ENCODE data around the gene SALL2. TPM values are rescaled to one million over a fixed set of nuclear protein-coding genes. Genes with fewer than 3 reads are reported as not detected.
A peak's percentile ranks its signal among the peaks of the same experiment; 100 is the strongest.

SALL2 gene
- total and polyA plus RNA-seq, 10 of the 15 experiments (the other 5 are each of a cell fraction or from before 2014, with no cell fraction given) = 1.6 to 6.2 (median 2.1) TPM

DNA sequence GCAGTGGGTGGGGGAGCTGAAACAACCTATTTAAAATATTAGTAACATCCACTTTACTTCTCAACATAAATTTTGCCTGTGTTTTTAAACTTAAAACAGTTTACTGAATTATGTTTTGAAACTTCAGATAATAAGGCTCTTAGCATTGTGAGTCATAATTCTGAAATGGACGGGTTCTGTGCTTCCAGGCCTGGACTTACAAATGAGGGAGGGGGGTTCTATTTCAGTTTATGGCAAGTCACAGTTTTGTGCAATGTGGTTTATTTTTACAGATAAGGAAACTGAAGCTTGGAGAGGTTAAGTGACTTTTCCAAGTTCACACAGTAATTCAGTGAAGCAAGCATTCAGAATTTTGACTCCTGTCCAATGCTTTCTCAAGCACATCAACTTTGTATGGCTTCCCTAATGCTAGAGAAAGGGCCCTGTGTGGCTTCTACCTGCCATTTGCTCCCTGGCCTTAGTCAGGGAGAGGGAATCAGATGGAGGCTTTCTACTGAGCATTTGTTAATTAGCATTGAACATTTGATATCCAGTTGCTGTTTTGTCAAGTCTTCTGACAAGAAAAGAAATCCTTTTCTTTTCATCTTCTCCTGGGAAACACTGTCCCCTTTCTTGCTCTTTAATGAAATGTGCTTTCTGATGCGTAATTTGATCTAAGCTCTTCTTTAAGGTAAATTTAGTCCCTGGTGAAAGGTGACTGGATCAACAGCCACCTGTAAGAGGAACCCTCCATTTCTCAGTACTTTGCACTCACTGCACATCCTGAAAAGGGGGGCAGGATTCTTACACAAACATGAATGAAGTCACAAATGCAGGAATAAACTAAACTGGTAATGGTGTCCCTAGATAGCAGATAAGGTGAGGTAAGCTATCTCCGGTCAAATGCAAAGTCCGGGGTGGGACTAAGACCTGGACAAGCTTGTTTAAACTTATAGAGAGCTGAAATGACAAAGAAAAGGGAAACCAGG, 2.5 kb upstream of the SALL2 start:
- peak; percentile 38 for FAIRE-seq
- ChIA-PET POLR2A (interaction anchor here (0.7 to 4.0 kb wide), 3 partner anchors 12 to 57 kb away, joined by 3 to 35 read pairs (median 4); partner anchors contain the start of gene METTL3), SMC1A (ENCODE audit: uncharacterized antibody, unreplicated experiment) (interaction anchor here (0.7 to 4.9 kb wide), 6 partner anchors 17 to 54 kb away, joined by 3 to 48 read pairs (median 4); partner anchors contain the start of gene METTL3), CTCF (interaction anchor here (1.2 to 3.9 kb wide), 6 partner anchors 8 to 55 kb away, joined by 3 to 20 read pairs (median 4); no protein-coding TSS in a partner anchor), RAD21 (ENCODE audit: unreplicated experiment) (interaction anchor here (1.2 to 4.1 kb wide), 3 partner anchors 14 to 30 kb away, joined by 3 to 52 read pairs (median 8); no protein-coding TSS in a partner anchor)
- WGBS (ENCODE audit: insufficient coverage, insufficient replicate concordance, low lambda C conversion rate, missing lambda C conversion rate) = 68% methylated on average over 4 of the region's 4 CpGs
- ATAC-seq = no peak
- intact Hi-C loops (cut with micrococcal nuclease; ENCODE audit: unreplicated experiment) = no loop called here
- Histone ChIP-seq H3K9ac (ENCODE audit: control insufficient read depth, insufficient read depth, low read length) (no peak overlapping the region), H3K27me3 (replicated peaks in 1 of 2; ENCODE audit: control insufficient read depth in 2 of 2, insufficient read depth in 2 of 2, low read length in 1 of 2) (no peaks in the 10 kb centered on the region; a peak in 1 of 4 replicates), H4K20me1 (ENCODE audit: control insufficient read depth, insufficient read depth) (no peaks in the 10 kb centered on the region), H3K4me1 (ENCODE audit: control insufficient read depth, insufficient read depth, low read length) (peaks cover 12% of the 10 kb centered on the region), H3K4me3 (no peak overlapping the region), H3K36me3 (ENCODE audit: control insufficient read depth in 2 of 2, insufficient read depth in 2 of 2, low read length in 1 of 2) (no peaks in the 10 kb centered on the region), H3K79me2 (ENCODE audit: control insufficient read depth, insufficient read depth, low read length) (no peaks in the 10 kb centered on the region), H2AFZ (ENCODE audit: control insufficient read depth, low read depth, low read length) (peak overlapping the region; percentile 12; the same call in 1 of the 2 replicates), H3K27ac (ENCODE audit: control insufficient read depth, insufficient read depth) (no peak overlapping the region), H3K9me3 (replicated peaks; ENCODE audit: control insufficient read depth, insufficient read depth, low read length) (no peaks in the 10 kb centered on the region), H3K4me2 (ENCODE audit: control insufficient read depth, insufficient read depth) (no peak overlapping the region)
- no TSS peak for BruUV-seq (replicated peaks)
- DNase-seq (ENCODE audit: low read depth, low spot score) = no peak
- in situ Hi-C loops (cut with MboI) = no loop called here
- TF ChIP-seq JUNB (IDR thresholded peaks at IDR 0.05) (no peak), NR2C2 (IDR thresholded peaks at IDR 0.05; ENCODE audit: borderline replicate concordance, control insufficient read depth, insufficient read length, low read depth) (no peak), GABPA (IDR thresholded peaks at IDR 0.05; ENCODE audit: low read depth) (no peak), ESRRA (IDR thresholded peaks at IDR 0.05; ENCODE audit: low read length) (no peak), TAF1 (IDR thresholded peaks at IDR 0.05; ENCODE audit: borderline replicate concordance, low read depth, low read length) (no peak)
- TF ChIP-seq, protein P1, sequence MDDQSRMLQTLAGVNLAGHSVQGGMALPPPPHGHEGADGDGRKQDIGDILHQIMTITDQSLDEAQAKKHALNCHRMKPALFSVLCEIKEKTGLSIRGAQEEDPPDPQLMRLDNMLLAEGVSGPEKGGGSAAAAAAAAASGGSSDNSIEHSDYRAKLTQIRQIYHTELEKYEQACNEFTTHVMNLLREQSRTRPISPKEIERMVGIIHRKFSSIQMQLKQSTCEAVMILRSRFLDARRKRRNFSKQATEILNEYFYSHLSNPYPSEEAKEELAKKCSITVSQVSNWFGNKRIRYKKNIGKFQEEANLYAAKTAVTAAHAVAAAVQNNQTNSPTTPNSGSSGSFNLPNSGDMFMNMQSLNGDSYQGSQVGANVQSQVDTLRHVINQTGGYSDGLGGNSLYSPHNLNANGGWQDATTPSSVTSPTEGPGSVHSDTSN (IDR thresholded peaks at IDR 0.05; ENCODE audit: insufficient replicate concordance, low read depth, low read length) = no peak

Measured in GM12878 (cell line).